SW480 (cell line): ENCODE data around the gene JRKL.
"Not testable (repeated sequence)": the region's sequence is repeated elsewhere in the genome, so short reads cannot be mapped to it uniquely, and the experiment has no call there.

ENCODE experiments used
- DNase-seq: peaks from one replicate; pipeline ENCODE4 v3.0.0-alpha.2; 2016; ENCODE audit warnings: low spot score

Gene JRKL

DNA sequence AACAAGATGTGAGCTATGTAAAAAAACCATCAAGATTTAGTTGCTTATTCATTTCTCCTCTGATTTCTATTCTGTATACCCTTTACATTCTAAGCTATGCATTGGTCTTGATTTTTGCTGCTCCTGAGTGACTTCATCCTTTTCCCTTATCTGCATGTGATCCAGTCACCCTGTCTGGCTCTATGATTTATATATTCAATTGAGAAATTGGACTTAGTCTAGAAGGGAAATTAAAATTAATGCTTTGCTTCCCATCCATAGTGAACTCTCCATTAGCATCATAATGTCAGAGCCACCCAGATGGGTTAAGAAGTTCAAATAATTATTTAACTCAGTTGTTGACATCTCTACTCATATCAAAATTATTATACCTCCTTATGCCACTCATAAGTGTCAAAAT, 5.0 kb downstream of the JRKL start:
- no peak for DNase-seq

DNA sequence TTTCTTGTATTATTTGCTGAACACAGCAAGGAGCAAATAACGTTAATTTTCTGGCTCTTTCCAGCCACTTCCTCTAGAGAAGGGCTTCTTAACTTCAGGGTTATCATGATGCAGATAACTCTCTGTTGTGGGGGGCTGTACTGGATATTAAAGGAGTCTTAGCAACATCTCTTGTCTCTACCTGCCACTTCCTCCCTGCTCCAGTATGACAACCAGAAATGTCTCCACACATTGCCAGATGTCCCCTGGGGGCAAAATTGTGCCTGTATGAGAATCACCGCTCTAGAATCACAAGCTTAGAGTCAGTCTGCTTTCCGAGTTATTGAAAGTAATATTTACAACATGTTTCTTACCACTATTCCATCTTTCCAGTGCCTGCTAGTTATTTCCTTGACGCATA, 6.8 kb downstream of the JRKL start:
- no peak for DNase-seq

DNA sequence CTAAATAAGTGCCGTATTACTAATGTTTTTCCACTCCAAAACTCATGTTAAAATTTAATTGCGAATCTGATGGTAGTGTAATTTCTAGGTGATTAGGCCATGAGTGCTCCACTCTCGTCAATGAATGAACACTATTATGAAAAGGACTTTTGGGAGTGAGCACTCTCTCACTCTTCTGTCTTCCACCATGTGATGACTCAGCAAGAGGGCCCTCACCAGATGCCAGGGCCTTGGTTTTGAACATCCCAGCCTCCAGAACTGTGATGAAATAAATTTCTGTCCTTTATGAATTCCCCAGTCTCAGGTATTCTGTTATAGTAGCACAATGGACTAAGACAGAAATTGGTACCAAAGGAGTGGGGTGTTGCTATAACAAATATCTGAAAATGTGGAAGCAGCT, 8.1 kb downstream of the JRKL start:
- no peak for DNase-seq

DNA sequence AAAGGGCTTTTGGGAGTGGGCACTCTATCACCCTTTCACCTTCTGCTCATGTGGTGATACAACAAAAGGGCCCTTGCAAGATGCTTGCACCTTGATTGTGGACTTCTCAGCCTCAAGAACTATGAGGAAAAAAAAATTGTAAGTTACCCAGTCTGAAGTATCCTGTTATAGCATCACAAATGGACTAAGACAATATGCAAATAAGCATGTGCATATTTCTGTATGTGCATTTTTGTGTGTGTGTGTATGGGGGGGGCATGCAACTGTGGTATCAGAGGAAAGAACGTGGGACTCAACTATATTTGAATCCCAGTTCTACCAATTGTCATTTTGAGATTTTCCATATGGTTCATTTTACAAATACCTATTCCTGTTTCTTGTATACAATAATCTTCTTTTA, 10.9 kb downstream of the JRKL start:
- no peak for DNase-seq

DNA sequence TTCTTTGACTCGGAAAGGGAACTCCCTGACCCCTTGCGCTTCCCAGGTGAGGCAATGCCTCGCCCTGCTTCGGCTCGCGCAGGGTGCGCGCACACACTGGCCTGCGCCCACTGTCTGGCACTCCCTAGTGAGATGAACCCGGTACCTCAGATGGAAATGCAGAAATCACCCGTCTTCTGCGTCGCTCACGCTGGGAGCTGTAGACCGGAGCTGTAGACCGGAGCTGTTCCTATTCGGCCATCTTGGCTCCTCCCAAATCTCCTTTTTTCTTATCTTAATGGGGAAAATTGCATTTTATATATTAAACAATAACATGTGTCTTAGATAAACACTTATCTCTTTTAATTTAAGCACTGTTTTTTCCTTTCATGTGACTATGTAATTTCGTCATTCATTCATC, 21.6 kb downstream of the JRKL start:
- peak; percentile 14 for DNase-seq

DNA sequence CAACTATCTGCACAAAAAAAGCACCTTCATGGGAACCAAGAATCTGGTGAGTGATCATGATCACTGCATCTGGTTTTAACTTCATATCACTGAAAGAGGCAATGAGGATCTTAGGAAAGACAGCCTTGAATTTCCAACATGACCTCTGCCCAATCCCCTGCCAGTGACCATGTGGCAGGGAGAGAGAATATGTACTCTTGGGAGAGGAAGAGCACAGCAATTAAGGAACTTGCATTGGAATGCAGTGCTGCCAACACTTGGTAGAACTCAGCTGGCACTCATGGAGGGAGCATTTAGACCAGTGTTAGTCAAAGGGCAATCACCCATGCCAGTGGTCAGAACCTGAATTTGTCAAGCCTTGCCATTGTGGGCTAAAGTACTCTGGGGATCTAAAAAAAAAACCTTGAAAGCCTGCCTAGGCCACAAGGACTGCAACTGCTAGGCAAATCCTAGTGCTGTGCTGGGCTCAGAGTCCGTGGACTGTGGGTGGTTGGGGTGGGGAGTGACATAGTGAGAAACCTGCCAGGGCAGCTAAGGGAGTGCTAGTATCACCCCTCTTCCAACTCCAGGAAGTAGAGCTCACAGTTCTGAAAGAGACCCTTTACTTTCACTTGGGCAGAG, 23.1 kb downstream of the JRKL start:
- DNase-seq = no peak

DNA sequence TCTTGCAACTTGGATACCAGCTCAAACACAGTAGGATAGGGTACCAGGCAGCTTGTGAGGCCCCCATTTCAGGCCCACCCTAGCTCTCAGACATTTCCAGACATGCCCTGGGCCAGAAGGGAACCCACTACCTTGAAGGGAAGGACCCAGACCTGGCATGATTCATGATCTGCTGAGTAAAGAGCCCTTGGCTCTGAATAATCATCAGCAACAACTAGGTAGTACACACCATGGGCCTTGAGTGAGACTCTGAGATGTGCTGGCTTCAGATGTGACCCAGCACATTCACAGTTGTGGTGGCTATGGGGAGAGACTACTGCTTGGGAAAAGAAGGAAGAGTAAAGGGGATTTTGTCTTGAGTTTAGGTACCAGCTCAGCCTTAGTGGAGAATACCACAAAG, 23.6 kb downstream of the JRKL start:
- DNase-seq = no peak

DNA sequence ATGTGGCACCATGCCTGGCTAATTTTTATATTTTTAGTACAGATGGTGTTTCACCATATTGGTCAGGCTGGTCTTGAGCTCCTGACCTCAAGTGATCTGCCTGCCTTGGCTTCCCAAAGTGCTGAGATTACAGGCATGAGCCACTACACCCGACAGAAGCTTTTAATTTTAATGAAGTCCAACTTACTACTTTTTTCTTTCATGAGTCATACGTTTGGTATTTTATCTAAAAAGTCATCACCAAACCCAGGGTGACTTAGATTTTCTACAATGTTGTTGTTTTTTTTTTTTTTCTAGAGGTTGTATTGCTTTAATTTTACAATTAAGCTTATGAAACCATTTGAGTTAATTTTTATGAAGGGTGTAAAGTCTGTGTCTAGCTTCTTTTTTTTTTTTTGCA, 34.9 kb downstream of the JRKL start:
- no peak for DNase-seq

DNA sequence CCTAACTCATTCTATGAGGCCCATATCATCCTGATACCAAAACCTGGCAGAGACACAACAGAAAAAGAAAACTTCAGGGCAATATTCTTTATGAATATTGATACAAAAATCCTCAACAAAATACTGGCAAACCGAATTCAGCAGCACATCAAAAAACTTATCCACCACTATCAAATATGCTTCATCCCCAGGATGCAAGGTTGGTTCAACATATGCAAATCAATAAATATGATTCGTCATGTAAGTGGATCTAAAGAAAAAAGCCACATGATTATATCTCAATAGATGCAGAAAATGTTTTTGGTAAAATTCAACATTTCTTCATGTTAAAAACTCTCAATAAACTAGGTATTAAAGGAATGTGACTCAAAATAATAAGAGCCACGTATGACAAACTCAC, 40.9 kb downstream of the JRKL start:
- no peak for DNase-seq

DNA sequence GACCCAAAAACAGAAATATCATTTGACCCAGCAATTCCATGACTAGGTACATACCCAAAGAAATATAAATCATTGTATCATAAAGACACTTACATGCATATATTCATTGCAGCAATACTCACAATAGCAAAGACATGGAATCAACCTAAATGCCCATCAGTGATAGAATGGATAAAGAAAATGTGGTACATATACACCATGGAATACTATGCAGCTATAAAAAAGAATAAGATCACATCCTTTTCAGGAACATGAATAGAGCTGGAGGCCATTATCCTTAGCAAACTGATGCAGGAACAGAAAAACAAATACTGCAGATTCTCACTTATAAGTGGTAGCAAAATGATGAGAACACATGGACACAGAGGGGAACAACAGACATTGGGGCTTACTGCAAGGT, 42.8 kb downstream of the JRKL start:
- DNase-seq = not testable (repeated sequence)
